Erythroblast (primary cell): ENCODE data around the gene BIN1.

Experiments used
- GATA1 ChIP-seq: IDR thresholded peaks from 2 replicates; pipeline ENCODE4 v1.6.1; 2011; ENCODE audit warnings: low read depth, mild to moderate bottlenecking, control low read depth, low read length, moderate library complexity
- POLR2A ChIP-seq: IDR thresholded peaks from 2 replicates; pipeline ENCODE4 v1.6.1; 2011; ENCODE audit warnings: mild to moderate bottlenecking, low read length

DNA sequence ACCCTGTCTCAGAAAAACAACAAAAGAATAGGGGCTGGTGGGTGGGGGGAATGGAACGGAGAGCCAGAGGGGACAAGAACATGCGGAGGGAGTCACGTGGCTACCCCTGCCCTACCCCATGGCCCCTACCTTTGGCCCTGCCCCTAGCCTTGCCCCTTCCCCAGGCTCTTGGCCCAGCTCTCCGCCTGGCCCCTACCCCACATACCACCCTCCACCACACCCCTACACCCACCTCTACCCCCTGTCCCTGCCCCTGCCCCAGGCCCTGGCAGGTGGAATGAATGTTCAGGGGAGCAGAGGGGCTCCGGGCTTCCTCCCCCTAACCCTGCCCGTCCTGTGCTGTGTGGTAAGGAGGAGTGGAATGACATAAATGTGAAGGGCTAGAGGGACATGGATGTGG, 15.1 kb downstream of the BIN1 start:
- no peak for TF ChIP-seq POLR2A
- no peak for TF ChIP-seq GATA1
